Stimulated activated CD8-positive, alpha-beta memory T cell treated with anti-CD3 and anti-CD28 coated beads, Interleukin-7, amount 100 ng/mL, for 4 hours (primary cell): ENCODE results near the gene LRRC34.

Experiments
- DNase-seq, 2 donors: peaks; one replicate each; pipeline ENCODE4 v3.0.0-alpha.2; 2020; ENCODE audit warnings: low read depth in 2 of 2

LRRC34 gene

DNA sequence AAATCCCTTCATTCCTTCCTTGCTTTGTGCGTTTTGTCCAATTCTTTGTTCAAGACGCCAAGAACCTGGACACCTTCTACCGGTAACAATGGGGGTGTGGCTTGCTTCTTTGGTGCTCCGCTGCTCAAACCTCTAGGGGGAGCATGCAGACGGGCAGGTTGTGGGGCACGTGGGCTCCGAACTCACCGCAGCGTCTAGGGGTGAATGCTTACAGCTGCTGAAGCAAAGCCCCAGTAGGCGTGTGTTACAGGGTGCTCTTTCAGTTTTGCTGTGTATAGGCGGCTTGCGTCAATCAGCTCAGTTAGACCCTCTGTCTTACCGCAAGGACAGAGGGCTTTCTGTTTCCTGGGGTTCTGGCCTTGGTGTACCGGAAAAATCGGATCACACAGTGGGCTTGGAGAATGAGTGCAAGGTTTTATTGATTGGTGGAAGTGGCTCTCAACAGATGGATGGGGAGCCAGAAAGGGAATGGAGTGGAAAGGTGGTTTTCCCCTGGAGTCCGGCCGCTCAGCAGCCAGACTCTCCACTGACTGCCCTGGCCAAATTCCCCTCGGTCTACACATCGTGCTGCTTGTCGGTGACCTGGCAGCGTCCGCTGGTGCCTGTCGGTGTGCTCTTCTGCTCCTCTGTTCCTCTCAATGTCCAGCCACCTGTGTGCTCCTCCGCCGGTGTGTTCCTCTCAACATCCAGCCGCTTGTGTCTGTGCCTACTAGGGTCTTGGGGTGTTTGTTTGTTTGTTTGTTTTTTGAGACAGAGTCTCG lies 1.2 kb upstream of the LRRC34 start:
- peak; percentile 70 to 78 for DNase-seq

DNA sequence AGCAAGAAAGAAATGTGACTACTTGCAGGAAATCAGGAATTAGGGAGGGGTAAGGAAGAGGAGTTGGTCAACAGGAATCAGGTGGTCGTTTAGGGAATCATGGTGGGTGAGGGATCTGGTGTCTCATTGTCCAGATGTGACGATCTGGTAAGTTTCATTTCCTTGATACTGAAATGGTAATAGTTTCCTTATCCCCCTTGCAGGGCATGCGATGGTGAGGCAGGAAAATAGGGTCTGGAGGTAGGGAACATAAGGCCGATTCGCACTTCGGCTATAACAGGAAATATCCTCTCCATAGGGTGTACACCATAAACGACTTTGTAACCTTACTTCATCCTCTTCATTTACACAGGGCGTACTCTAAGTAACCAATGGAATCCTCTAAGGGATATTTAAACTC lies 574 bp upstream of the LRRC34 start:
- no peak for DNase-seq

DNA sequence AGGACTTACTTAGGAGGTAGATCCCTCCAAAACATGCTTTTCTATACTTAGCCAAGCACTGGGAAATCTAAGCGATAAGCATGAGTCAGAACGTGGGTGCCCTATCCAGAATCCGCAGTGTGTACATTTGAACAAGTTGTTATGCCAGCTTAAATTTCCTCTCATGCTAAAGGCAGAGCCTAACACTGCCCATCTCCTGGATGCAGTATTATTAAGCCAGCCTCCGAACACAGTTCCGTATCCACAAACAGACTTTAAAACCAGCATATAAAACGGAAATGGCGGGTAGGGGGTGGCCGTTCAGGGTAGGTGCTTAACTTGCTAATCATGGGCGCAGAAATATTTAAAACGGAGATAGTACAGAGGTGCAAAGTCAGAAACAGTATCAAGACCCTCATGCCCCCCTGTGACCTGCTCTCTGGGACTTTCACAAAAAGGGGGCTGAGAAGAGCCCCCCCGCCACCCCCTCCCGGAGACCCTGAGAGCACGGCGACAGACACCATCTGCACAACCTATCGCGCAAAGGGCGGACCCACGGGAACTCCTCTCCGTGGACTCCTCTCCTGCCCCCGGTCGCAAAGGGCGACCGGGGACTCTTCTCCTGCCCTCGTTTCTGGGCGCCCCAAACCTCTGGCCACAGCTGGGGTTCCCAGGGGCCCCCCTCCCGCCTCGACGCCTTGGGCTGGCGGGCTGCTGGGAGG lies 923 bp downstream of the LRRC34 start:
- no peak for DNase-seq

DNA sequence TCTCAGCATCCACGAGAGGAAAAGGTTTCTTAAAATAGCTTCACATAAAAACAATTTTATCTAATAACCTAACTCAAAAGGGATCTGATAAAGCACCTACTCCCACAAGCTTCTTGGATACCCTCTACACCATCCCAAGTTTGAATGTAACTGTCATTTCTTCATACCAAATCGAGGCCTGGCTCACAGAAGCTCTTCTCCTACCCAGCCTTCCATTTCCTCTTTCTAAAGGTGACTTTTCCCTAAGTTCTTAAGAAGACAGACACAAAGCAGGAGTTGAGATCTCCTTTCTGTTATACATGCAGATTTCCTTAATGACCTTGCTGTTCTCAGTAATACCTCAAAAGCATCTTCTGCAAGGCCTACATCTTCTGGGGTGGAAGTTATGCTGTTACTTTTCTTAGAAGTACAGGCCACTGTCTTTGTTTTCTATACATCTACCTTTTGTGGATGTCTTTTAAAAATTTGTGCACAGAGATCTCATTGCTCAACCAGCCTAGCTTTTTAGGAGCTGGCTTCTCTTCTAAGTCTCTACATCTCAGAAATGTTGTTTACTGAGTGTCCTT lies 3.4 kb downstream of the LRRC34 start:
- DNase-seq: no peak

DNA sequence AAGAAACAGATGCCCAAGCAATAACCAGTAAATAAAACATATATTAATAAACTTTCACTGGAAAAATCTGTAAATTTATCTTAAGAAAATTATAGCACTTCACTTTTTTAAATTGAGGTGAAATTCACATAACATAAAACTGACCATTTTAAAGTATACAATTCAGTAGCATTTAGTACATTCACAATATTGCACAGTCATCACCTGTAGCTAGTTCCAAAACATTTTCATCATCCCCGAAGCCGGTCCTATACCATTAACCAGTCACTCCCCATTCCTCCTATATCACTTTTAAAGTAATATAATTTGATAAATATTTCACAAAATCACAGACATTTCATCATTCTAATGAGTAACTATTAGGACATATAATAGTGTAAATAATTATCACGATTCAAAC lies 8.0 kb downstream of the LRRC34 start:
- no peak for DNase-seq

DNA sequence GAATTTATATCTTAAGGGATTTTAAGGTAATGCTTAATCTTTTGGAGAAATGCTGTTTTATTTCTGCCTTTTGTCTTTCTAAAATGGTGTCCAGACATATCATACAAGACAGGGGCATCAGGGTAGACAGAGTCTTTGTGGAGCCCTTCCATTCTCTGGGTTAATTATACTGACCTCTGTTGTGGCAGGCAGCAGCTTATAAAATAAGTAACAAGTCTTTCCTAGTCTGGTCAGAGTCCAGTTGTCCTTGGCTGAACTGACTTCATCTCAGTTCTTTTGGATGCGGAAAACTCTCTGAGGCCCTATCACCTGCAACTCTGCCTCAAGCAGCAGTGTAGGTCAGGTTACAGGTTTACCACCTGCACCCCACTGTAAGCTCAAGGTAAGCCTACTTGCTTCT lies 20.3 kb downstream of the LRRC34 start:
- DNase-seq: no peak

DNA sequence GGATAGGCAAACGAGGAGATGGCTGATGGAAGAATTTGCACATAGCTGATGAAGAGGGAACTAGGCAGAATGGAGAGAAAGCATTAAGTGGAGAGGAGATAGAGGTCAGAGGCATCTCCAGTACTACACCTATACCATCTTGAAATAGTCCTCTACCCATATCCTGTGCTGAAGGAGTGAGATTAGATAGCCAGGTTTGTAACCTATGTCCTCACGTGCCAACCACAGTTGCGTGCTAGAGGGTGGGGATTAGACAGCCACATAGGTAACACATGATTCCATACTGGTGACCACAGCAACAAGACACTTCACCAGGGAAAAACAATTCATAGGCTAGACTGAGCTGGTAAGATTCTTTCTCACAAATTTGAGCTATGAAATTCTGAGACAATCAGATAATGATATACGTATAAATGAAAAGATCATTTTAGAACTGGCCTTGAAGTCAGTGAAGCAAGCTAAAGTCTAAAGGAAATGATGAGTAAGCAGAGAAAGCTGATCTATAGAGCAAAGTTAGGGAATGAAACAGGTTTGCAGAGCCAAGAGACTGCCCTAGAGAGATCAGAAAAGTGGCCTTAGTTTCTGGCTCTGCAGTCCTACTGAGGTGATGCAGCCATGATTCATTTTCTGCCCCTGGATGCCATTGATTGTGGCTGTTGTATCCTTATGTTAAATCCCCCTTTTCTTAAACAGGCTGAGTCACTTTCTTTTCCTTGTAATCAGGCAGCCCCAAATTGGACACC lies 21.8 kb downstream of the LRRC34 start:
- DNase-seq: no peak

DNA sequence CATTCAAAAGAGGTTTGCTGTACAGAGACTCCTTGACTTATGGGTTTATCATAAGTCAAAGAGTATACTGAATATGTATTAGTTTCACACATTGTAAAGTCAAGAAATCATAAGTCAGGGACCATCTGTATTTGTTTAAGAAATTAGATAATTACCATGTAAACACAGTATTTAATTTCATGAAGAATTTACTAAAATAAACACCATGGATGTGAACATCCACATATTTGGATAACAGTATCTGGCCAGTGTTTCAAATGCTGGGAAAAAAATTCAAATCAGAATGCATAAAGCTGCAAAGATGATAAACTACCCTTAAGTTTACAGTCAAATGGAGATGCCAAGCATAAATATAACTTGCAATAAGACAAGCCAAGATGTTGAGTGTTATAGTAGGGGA lies 22.5 kb downstream of the LRRC34 start:
- DNase-seq: no peak

DNA sequence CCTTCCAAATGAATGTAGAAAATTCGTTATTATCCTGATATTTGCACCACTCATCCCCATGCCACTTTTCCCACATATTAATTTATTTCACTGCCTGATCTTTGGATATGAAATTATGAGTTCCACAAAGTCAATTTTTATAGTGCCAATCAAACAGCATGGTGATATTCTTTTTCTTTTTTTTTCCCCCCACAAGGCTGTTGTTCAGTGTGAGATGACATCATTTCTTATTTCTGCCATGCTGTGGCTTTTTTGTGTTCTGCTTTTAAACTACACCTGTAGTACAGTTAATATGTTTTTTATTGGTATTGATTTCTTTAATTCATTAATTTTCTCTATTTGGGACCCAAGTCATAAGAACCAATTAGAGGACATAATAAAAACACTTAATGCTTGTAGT lies 24.9 kb downstream of the LRRC34 start:
- no peak for DNase-seq

DNA sequence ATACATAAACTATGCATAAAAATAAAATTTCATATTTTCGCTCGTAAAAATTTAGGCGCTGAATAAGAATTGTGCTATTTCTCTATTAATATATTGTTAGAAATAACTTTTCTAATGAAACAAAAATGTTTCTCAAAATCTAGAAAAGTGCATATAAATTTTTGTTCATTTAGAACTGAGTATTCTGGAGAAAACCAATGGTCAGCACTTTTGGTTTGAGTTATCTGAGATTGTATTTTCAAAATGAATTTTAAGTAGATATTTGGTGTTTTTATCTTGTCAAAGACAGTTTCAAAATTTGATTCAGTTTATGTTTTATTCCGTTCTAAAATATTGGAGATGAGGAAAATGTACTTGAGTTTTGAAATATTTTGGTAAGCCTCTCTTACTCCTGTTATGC lies 25.6 kb downstream of the LRRC34 start:
- no peak for DNase-seq

DNA sequence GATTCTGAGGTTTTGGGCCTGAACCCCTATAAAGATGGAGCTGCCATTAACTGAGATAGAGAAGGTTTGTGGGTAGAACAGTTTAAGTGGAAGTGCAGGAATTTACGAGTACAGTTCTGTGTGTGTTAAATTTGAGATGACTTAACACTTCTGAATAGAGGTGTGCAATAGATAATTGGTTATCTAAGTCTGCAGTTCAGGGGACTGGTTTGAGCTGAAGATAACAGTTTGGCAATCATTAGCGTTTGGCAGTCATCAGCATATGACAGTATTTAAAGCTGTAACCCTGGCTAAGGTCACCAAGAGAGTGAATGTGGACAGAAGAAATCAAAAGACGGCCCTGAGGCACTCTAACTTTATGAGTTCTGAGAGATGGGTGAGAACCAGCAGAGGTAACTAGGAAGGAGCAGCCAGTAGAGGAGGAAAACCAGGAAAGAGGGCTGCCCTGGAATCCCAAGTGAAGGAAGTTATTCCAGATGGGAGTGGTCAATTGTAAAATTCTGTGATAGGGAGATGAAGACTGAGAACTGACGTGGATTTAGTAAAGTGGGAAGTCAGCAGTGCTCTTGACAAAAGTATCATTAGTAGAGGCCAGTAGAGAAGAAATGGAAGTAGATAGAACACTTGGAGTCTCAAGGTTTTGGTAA lies 31.4 kb downstream of the LRRC34 start:
- DNase-seq: no peak

DNA sequence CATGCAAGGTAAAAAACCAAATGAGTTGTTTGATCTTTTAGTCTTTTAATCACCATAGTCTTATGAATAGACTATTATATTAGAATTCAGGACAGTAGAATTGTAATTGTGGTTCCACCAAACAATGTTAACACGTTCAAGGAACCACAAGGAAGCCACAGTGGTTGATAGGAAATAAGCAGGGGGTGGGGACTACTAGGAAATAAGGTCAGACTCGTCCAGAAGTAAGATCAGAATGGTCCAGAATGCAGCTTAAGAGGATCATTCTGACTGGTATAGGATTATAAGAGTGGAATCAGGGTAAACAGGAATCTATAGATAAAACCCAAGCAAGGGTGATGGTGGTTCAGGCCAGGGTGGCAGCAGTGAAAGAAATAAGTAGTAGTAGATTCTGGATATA lies 32.0 kb downstream of the LRRC34 start:
- no peak for DNase-seq

DNA sequence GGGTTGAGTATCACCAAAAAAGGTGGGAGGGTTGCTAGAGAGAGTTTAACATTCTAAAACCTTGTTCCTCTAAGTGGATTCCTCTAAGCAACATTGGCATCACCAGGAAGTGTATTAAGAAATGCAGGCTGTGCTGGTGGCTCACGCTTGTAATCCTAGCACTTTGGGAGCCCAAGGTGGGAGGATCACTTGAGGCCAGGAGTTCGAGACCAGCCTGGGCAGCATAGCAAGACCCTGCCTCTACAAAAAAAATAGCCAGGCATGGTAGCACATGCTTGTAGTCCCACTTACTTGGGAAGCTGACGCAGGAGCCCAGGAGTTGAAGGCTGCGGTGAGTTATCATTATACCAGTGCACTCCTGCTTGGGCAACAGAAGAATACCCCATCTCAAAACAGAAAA lies 34.9 kb downstream of the LRRC34 start:
- DNase-seq: no peak

DNA sequence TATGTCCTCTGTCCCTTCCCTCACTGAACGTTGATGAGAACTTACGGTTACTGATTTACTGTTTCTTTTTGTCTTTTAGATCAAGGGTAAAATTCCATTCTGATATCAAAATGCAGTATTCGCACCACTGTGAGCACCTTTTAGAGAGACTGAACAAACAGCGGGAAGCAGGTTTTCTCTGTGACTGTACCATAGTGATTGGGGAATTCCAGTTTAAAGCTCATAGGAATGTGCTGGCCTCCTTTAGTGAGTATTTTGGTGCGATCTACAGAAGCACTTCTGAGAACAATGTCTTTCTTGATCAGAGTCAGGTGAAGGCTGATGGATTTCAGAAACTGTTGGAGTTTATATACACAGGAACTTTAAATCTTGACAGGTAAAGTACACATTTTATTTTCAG lies 38.5 kb downstream of the LRRC34 start:
- no peak for DNase-seq

DNA sequence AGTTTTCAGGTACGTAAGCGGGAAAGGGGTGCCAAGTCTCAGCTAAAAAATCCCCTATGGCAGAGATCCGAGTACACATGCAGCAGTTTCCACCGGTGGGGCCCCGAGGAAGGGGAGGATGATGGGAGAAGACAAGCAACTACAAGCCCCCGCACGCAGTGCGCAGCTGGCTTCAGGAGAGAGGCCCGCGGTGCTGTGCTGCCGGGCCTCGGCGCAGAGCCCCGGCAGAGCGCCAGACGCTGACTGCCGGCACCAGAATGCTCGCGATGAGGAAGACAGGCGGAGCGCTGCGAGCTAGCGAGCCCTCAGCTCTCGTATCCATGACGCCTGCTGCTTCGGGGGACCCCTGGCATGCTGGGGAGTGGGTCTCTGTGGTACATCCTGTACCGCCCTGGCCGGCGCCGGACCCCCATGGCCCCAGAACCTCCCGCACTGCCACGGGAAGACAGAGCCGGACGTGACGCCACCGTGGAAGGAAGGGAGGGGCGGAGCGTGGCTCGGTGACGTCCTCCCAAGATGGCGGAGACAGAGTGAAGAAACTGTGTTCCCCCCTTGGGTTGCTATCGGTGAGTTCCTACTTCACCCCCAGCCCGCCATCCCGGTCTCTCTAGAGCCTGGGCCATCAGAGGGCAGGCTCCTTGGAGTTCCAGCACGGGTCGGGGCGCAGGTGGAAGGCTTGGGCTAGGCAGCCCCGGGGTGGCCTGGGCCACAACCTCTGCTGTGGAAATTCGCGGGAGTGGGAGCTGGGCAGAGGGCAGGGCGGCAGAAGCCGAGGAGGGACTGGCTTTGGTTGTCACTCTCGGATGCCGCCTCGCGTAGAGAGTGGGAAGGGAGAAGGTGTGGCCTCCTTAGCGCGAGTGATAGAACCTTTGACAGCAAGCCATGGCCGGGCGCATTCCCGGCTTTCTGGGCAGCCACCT lies 39.5 kb downstream of the LRRC34 start, which contains the start of gene MYNN:
TSS of gene MYNN (plus strand) at position 500 of the 920 bp plus-strand sequence. CDS start 900 bp downstream, outside the sequence.
- DNase-seq: peak; percentile 87 to 88

DNA sequence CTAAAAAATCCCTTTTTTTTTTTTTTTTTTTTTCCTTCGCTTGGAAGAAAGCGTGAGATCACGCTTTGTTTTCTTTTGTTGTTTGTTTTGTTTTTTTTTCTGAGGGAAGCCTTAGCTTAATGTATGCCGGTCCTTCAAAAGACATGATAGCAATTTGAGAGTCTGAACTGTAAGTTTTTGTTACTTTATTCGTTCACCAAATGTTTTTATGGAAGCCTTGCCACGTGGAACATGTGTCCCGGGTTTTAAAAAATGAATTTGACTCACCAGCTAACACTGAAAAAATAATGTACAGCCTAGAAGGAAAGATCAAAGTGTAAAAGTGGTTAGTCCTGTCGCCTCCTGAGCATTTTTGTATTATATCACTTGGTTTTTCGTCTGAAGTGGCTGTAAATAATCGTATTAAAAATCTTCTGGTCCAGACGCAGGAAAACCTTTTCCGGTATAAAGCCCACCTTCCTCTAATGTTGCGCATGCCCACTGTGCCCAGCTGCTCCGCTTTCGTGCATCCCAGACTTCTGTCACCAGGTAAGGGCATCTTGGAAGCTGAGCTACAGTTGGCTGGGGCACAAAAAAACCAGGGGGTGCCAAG lies 40.3 kb downstream of the LRRC34 start:
- peak in 1 of 2 donors; percentile 60 for DNase-seq

DNA sequence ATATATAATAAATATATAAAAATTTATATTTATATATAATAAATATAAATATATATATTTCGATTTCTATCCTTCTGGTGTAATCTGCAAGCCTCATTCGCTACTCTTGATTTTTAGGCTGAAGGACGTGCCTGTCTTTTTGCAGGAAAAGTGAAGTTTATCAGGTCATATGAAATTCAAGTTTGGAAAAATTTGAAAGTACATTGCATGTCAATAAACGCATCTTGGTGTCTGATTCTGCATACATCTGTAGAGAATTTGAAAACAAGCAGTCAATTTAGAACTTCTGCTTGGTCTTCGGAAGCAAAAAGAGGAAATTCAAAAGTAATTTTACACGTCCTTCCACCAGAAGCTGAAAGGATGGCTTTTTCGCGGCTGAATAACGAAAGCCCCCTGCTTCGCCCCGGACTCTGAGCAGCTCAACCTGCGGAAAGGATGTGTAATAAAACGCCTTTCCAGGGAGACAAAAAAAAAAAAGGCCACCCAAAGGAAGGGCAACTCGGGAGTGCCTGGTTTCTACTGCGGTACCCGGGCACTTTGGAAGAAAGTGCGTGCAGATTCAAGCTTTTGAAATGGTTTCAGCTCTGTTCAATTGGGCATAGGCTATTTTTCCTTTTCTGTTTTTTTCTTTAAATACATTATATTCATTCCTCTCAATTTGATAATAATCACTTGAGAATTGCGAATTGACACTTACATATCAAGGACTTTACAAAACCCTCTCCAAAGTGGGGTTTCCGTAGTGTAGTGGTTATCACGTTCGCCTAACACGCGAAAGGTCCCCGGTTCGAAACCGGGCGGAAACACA lies 41.0 kb downstream of the LRRC34 start:
- DNase-seq: peak; percentile 16 to 34

DNA sequence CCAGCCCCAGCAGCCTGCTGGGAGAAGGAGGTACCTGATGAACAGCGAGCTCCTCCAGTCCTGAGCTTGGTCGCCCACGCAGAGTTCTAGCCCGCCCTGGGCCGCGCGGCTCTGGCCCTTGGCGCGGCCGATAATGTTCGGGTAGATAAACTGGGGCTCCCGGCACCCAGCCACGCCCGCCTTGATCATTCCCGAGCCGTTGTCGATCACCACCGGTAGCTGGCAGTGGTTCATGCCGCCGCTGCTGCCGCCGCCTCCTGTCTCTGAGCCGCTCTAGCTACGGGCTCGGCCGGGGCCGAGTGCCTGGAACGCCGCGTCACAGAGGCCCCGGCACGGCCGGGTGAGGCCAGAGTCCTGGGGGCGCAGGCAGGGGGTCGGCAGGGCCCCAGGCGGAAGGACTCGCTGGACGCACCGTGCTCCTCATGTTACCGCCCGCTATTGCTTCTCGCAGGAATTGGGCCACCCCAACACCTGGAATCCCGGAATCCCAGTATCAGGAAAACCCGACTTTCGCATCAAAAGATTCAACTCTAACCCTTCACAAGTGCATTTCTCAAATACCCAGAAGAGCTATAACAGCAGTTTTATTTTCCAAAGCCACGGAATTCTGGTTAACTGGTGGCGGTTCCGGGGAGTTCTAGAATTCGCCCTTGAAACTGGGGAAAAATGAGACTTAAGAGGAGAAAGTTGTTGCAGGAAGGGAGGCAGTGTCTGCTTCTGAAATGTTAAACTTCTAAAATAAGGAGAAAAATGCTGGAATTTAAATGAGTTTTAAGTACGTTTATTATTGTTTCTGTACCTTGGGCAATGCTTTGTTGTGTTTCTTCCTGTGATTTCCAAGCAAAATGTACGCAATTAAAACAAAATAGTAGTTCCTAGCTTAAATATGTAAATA lies 43.2 kb downstream of the LRRC34 start, which contains the start of gene ACTRT3:
TSS of gene ACTRT3 (minus strand) at position 275 of the 895 bp plus-strand sequence. CDS start at position 234, 41 bp downstream.
- DNase-seq: peak; percentile 22 to 57
